Spleen (tissue), 7 donors: ENCODE results near the gene CCNY.

ENCODE experiments used
- POLR2A ChIP-seq, 3 donors: fragments of 450-650 bp; IDR thresholded peaks; one replicate each; pipeline ENCODE4 v1.5.1; 2017; ENCODE audit warnings: antibody characterized with exemption in 3 of 3, mild to moderate bottlenecking in 1 of 3
- TF ChIP-seq, protein P1 (sequence below), 11 experiments: fragments of 200-600 bp in 7 of 11; fragments of 450-650 bp in 4 of 11; sonication (generic) in 4 of 11; IDR thresholded peaks in 8 of 11; conservative IDR thresholded peaks in 3 of 11; 1 replicate in 7 of 11; 2 replicates in 4 of 11; pipeline versions ENCODE4 v1.4.0 to v1.8.0; 2016 to 2021; ENCODE audit warnings: antibody characterized with exemption in 11 of 11, inconsistent platforms in 4 of 11, mild to moderate bottlenecking in 1 of 11
- donor health status: DM: no; HTN: no; CAD: no; lungs with moderate emphysema.
- donor health status: DM: no; HTN: no; CAD: no.
- donor health status: DM: no; HTN: no; CAD: no.

DNA sequence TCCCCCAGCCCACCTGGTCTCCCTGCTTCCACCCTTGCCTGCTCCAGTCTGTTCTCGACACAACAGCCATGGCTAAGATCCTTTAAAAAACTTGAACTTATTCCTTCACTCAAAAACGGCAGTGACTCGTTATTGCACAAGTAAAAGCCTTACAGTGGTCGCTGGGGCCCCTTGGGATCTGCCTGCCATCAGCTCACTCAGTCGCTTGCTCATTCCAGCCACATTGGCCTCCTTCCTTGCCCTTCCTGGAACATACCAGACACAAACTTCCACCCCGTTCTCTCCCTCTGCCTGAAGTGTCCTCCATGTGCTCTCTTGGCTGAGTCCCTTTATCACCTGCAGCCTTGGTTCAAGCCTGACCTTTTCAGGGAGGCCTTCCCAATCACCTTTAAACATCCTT, 4.7 kb downstream of the CCNY start:
- TF ChIP-seq, protein P1, sequence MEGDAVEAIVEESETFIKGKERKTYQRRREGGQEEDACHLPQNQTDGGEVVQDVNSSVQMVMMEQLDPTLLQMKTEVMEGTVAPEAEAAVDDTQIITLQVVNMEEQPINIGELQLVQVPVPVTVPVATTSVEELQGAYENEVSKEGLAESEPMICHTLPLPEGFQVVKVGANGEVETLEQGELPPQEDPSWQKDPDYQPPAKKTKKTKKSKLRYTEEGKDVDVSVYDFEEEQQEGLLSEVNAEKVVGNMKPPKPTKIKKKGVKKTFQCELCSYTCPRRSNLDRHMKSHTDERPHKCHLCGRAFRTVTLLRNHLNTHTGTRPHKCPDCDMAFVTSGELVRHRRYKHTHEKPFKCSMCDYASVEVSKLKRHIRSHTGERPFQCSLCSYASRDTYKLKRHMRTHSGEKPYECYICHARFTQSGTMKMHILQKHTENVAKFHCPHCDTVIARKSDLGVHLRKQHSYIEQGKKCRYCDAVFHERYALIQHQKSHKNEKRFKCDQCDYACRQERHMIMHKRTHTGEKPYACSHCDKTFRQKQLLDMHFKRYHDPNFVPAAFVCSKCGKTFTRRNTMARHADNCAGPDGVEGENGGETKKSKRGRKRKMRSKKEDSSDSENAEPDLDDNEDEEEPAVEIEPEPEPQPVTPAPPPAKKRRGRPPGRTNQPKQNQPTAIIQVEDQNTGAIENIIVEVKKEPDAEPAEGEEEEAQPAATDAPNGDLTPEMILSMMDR (IDR thresholded peaks at IDR 0.05 in 8 of 11, conservative IDR thresholded peaks at IDR 0.05 in 3 of 11), result no peak
- TF ChIP-seq POLR2A (IDR thresholded peaks at IDR 0.05), result no peak
